ENCODE measurements around the gene REV3L.
"Not testable (repeated sequence)": the region's sequence is repeated elsewhere in the genome, so short reads cannot be mapped to it uniquely, and the experiment has no call there.

DNA sequence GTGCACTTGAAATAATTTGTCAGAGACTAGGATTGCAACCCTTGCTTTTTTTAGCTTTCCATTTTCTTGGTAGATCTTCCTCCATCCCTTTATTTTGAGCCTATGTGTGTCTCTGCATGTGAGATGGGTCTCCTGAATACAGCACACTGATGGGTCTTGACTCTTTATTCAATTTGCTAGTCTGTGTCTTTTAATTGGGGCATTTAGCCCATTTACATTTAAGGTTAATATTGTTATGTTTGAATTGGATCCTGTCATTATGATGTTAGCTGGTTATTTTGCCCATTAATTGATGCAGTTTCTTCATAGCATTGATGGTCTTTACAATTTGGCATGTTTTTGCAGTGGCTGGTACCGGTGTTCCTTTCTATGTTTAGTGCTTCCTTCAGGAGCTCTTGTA, 22.5 kb upstream of the REV3L start:
- not testable (repeated sequence) for TF ChIP-seq EP300 (IDR thresholded peaks at IDR 0.05); POLR2A (IDR thresholded peaks at IDR 0.05; ENCODE audit: low read depth); POLR2AphosphoS5 (IDR thresholded peaks at IDR 0.05)
- TF ChIP-seq, protein P1, sequence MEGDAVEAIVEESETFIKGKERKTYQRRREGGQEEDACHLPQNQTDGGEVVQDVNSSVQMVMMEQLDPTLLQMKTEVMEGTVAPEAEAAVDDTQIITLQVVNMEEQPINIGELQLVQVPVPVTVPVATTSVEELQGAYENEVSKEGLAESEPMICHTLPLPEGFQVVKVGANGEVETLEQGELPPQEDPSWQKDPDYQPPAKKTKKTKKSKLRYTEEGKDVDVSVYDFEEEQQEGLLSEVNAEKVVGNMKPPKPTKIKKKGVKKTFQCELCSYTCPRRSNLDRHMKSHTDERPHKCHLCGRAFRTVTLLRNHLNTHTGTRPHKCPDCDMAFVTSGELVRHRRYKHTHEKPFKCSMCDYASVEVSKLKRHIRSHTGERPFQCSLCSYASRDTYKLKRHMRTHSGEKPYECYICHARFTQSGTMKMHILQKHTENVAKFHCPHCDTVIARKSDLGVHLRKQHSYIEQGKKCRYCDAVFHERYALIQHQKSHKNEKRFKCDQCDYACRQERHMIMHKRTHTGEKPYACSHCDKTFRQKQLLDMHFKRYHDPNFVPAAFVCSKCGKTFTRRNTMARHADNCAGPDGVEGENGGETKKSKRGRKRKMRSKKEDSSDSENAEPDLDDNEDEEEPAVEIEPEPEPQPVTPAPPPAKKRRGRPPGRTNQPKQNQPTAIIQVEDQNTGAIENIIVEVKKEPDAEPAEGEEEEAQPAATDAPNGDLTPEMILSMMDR (IDR thresholded peaks at IDR 0.05): not testable (repeated sequence)

Data from esophagus muscularis mucosa (tissue), 4 donors.